RWPE1 (cell line): Measurements from ENCODE around the gene SLC48A1.
A peak's percentile ranks its signal among the peaks of the same experiment; 100 is the strongest.

ENCODE experiments used
- CTCF ChIA-PET: fragments of 350-600 bp; sonication (Branson Sonifier 250); formaldehyde crosslinking; extraction: SDS; loops from one replicate; lab custom pipeline; 2021; lab: Yijun Ruan, JAX
- POLR2A ChIA-PET: fragments of 400-600 bp; formaldehyde crosslinking; extraction: SDS; loops from one replicate; lab custom pipeline; 2020; ENCODE audit warnings: antibody characterized with exemption; ENCODE audit not compliant: low non-redundant PET; lab: Yijun Ruan, JAX
- DNase-seq: peaks from one replicate; pipeline ENCODE4 v3.0.0; 2012; ENCODE audit warnings: low spot score
- H3K27ac ChIP-seq: fragments of 450-650 bp; 2 replicates; pipeline ENCODE4 v1.5.1; 2017
- TF ChIP-seq, protein P1 (sequence below): fragments of 450-650 bp; conservative IDR thresholded peaks from 2 replicates; pipeline ENCODE4 v1.5.1; 2017; ENCODE audit warnings: low read depth, mild to moderate bottlenecking

SLC48A1 gene

GRCh38 chr12:47785036-47785886 lies 12.2 kb downstream of the SLC48A1 start:
- ChIA-PET CTCF (interaction anchor here (1.0 to 1.5 kb wide), 3 partner anchors 43 to 53 kb away, joined by 3 to 8 read pairs (median 3); no protein-coding TSS in a partner anchor), POLR2A (no interaction called here)
- DNase-seq: no peak
- TF ChIP-seq, protein P1, sequence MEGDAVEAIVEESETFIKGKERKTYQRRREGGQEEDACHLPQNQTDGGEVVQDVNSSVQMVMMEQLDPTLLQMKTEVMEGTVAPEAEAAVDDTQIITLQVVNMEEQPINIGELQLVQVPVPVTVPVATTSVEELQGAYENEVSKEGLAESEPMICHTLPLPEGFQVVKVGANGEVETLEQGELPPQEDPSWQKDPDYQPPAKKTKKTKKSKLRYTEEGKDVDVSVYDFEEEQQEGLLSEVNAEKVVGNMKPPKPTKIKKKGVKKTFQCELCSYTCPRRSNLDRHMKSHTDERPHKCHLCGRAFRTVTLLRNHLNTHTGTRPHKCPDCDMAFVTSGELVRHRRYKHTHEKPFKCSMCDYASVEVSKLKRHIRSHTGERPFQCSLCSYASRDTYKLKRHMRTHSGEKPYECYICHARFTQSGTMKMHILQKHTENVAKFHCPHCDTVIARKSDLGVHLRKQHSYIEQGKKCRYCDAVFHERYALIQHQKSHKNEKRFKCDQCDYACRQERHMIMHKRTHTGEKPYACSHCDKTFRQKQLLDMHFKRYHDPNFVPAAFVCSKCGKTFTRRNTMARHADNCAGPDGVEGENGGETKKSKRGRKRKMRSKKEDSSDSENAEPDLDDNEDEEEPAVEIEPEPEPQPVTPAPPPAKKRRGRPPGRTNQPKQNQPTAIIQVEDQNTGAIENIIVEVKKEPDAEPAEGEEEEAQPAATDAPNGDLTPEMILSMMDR: no peak
- H3K27ac ChIP-seq: peak overlapping the region; percentile 90

DNA sequence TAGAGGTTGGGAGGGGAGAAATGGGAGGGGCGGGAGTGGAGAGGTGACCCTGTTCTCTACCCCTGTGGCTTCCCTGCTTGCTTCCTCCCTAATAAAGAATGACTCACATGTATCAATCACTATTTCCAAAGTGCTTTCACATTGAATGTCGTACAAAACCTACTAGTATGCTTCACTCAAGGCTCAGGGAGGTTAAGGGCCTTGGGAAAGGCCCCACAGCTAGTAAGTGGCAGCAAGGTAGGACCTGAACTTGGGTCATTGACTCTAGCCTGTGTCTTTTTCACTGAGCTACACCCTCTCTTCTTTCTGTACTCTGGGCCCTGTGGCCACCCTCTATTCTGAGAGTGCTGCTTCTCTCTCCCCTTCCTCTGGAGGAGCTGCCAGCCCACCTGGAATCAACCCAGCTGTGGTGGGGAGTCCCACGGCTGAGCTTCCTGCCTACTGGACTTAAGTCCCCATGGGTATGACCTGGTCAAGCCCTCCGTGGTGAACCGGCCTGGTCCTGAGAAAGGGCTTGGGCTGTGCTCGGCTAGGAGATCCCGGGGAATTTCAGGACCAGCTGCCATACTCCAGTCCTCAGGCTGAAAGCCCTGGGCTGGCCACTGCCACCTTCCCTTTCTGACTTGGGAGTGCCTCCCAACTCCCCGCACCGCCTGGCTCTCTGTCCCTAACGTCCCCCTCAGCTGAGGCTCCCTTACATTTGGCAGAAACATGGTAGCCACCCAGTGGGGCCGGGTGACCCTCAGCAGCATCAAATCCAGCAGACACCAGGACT lies 13.0 kb downstream of the SLC48A1 start:
- DNase-seq: no peak
- POLR2A ChIA-PET: no interaction called here
- TF ChIP-seq, protein P1: no peak
- peak overlapping the region; percentile 90 for H3K27ac ChIP-seq
- CTCF ChIA-PET: interaction anchor here (0.6 to 1.2 kb wide), 4 partner anchors 44 to 296 kb away, joined by 3 to 8 read pairs (median 3); no protein-coding TSS in a partner anchor

DNA sequence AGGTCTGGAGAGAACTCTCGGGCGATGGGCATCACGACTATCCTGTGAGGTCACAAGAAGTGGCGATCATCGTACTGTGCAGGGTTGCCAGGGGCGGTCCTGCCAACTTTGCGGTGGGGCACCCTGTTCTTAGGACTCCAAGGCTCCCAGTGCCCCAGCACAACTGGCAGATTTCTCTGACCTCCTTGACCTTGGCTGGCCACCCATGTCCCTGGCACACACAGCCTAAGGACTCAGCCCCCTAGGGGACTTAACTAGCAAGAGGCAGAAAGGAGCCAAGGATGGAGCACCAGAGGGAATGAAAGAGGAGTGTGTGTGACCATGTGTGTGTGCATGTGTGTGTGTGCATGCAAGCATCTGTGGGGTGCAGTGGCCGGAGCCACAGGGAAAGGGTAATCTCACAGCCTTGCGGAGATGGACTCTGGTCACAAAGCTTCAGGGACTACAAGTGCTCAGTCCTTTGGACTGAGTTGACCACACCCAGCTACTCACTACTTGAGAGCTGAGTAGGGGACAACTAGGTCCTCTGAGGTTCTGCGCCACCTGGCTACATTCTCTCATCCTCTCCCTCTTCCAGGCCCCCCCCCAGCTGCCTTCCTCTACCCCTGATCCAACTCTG lies 13.7 kb downstream of the SLC48A1 start:
- ChIA-PET POLR2A (no interaction called here), CTCF (interaction anchor here (0.6 to 1.2 kb wide), 3 partner anchors 46 to 297 kb away, joined by 3 read pairs; no protein-coding TSS in a partner anchor)
- no peak for DNase-seq
- H3K27ac ChIP-seq: peak overlapping the region; percentile 90
- TF ChIP-seq, protein P1: no peak

DNA sequence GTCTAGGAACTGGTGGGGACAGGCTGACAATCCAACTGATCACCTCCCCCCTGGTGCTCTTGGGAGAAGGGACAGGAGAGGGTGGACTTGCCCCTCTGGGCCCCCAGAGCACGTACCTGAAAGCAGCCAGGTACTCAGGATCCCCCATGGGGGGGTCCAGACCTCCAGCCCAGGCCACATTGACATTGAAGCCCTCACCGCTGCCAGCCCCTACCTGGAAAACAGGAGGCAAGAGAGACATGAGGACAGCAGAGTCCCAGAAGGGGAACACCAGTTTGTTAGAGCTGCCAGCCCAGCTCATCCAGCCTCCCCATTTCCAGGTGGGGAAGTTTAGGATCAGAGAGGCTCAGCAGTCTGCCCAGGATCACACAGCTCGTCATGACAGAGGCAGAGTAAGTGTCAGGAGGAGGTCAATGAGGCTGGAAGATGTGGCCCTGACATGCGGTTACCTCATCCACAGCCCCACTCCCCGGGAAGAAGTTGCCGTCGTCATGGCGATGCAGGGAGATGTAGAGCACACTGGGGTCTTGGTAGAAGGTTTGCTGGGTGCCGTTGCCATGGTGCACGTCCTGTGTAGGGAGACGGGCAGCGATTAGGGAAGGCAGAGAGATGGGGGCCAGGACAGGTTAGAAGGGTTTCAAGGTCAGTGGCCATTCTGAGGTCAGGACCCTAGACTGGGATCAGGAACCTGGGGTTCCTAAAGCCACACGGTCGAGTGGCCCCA lies 14.7 kb downstream of the SLC48A1 start:
- CTCF ChIA-PET: interaction anchor here (0.6 kb wide), 1 partner anchor 409 kb away, joined by 3 read pairs; no protein-coding TSS in a partner anchor
- peak overlapping the region; percentile 90 for H3K27ac ChIP-seq
- POLR2A ChIA-PET: no interaction called here
- TF ChIP-seq, protein P1: no peak
- DNase-seq: no peak

DNA sequence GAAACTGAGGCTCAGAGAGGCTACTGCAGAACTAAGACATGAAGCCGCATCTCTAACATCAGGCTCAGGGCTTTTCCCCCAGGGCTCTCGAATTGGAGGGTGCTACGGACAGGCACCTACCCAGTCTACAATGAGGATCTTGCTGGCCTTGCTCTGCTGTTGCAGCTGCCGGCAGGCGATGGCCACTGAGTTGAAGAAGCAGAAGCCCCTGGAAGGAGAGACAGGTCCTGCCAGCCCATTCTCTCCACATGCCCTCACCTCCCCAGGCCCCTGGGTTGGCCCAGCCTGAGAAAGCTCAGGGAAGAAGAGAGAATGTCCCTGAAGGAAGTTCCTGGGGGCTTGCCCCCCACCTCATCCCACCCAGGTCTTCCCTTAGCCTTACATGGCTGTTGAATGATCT lies 16.1 kb downstream of the SLC48A1 start:
- POLR2A ChIA-PET: no interaction called here
- CTCF ChIA-PET: interaction anchor here (0.5 to 2.0 kb wide), 3 partner anchors 46 to 216 kb away, joined by 3 to 6 read pairs (median 3); no protein-coding TSS in a partner anchor
- no peak for DNase-seq
- peak overlapping the region; percentile 51 for H3K27ac ChIP-seq
- TF ChIP-seq, protein P1: no peak
